Kasumi-1 (cell line): ENCODE measurements around the gene AHNAK.
"Not testable (repeated sequence)": the region's sequence is repeated elsewhere in the genome, so short reads cannot be mapped to it uniquely, and the experiment has no call there.

ENCODE experiments used
- DNase-seq, 2 experiments: peaks; one replicate each; lab custom pipeline; 2025; lab: John Stamatoyannopoulos, UW

AHNAK gene

GRCh38 chr11:62458212-62459002, 88.2 kb downstream of the AHNAK start:
- DNase-seq, result no peak

DNA sequence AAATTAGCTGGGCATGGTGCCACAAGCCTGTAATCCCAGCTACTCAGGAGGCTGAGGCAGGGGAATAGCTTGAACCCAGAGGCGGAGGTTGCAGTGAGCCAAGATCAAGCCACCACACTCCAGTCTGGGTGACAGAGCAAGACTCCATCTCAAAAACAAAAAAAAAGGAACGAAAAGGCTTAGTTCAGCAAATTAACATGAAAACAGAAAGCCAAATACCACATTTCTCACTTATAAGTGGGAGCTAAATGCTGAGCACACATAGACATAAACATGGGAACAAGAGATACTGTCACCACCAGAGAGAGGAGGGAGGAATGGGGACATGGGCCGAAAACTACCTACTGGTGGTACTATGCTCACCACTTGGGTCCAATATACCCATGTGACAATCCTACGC, 89.1 kb downstream of the AHNAK start:
- no peak for DNase-seq

- DNase-seq, result no peak
Measured at GRCh38 chr11:62456630-62457029, 90.0 kb downstream of the AHNAK start.

DNA sequence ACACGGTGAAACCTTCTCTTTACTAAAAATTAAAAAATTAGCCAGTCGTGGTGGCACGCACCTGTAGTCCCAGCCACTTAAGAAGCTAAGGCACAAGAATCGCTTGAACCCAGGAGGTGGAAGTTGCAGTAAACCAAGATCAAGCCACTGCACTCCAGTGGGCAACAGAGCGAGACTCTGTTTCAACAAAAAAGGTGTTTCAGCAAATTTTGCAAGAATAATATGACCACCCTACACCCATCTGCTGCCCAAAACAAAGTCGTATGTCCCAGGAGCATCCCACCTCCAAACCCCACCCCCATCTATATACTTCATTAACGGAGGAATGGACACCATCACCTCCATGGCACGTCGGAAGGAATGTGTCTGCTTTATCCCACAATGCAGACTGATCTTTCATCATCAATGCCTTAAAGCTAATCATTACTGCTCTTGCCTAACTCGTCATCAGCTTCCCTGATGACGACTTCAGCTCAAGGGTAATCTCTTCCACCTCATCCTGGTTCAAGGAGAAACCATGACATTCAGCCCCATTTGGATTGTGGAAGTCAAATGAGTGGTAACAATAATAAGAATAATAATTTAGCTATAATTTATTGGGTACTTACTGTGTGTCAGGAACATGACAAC, 93.7 kb downstream of the AHNAK start:
- DNase-seq, result no peak

DNA sequence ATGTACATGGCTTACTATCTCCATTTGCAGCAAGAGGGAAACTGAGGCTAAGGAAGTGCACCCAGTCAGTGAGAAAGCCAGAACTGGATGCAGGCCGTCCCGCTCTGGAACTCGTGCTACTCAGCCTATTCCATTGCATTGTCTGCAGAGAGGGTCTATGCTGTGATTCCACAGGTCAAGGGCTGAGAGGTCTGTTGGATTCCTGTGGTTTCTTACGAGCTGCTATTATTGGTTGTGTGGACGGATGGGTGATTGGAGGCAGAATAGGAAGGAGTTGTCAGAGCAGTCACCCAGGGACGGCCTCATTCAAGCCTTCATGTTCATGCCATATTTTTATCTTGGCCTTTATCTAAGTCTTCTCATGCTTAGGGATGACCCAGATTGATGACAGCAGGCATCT, 94.3 kb downstream of the AHNAK start:
- no peak for DNase-seq

DNA sequence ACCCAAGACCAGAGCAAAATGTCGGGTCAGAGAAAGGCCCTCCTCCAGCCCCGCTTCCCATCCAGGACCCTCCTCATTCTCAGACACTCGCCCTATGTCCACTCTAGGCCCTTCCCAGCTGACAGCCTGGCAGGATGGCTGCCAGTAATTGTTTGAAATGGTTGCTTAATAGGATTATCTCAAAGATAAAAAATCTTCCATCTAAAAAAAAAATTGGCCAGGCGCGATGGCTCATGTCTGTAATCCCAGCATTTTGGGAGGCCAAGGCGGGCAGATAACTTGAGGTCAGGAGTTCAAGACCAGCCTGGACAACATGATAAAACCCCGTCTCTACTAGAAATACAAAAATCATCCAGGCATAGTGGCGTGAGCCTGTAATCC, 95.4 kb downstream of the AHNAK start:
- no peak for DNase-seq

GRCh38 chr11:62450543-62451240, 95.9 kb downstream of the AHNAK start:
- DNase-seq, result no peak

GRCh38 chr11:62449912-62450311, 96.7 kb downstream of the AHNAK start:
- not testable (repeated sequence) for DNase-seq

DNA sequence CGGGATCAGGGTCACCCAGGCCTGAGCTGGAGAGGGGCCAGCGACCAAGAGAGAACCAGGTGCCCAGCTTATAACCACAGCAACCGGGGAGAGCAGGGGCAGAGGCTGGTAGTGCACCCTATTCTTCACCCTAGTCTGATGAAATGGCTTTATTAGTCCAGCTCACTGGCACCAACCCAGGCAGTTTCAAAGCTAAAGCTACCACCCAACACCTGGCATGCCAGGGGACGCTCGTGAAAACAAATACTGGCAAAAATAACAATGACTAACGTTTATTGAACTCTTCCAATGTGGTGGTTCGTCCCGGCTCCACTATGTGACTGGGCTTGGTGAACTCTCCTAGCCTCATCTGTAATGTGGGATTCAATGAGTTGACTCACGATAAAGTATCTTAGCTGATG, 97.2 kb downstream of the AHNAK start:
- no peak for DNase-seq

DNA sequence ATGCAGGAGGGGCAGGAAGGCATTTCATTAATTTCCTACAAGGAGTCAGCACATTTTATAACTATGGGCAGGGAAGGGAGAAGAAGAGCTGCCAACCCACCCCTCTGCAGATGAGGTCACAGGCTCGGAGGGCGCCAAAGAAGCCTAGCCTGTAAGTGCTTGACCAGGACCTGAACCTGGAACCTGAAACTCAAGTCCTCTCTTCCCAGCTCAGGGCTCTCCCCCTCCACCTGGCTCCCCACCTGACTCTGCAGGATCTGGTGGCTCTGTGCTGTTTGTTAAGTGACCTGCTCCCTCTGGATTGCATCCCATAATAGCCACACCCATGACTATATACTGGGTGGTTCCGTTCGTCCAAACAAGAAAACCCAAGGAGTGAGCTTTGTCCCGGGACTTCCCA, 100.5 kb downstream of the AHNAK start:
- no peak for DNase-seq

- DNase-seq, result no peak
Measured at GRCh38 chr11:62445314-62445740, 101.3 kb downstream of the AHNAK start.

- DNase-seq, result no peak
Measured at GRCh38 chr11:62444835-62445234, 101.8 kb downstream of the AHNAK start.

DNA sequence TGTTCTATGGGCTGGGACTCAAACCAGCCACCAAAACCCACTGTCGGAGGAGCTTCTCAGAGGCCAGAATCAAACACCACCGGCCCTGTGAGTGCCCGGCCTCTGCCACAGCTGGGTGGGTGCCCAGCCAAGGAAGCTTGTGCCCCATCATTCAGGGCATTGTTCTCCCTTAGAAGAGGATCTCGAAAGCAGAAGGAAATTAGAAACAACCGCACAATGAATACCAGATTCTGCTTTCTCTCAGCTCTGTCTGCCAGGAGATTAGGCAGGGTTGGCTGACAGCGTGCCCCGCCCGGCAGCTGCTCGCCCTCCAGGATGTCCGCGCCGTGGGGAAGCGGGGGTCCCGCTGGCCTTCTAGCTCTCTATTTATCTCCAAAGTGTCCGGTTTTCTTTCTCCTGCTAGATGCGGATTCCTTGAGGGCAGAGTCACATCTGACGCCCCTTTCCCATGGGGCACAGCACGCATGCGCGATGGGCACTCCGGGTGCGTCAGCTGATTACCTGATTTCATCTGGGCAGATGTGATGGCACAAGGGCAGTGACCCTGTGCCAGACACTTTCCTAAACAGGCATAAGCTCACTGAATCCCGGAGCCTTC, 102.3 kb downstream of the AHNAK start:
- DNase-seq, result peak; percentile 25 to 28

DNA sequence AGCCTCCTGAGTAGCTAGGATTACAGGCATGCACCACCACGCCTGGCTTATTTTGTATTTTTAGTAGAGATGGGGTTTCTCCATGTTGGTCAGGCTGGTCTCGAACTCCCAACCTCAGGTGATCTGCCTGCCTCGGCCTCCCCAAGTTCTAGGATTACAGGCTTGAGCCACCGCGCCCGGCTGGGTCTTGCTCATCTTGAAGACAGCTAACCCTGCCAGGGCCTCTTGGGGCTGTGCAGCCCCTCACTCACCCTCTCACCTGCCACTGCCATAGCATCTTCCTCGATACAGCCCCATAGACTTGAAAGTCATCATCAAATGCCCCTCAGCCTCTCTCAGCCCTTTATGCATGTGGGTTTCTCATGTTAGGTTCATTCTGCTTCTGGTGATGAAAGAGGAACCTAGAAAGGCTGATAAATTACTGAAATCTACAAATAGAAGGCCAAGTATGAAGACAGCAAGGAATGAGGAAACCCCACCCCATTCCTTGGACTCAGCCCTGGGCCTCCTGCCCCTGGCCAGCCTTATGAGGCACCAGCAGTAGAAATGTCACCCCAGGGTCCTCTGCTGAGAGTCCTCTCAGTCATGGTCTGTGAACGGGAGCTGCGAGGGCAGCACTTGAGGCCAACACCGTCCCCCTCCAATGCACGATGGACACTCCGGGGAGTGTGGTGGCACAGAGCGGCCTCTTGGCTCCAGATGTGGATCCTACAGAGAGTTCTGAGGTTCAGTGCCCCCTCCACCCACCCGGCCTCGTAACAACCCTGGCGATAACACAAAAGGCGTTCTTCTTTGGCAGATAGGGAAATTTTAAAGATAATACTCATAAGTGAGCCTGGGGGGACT, 103.0 kb downstream of the AHNAK start:
- no peak for DNase-seq

DNA sequence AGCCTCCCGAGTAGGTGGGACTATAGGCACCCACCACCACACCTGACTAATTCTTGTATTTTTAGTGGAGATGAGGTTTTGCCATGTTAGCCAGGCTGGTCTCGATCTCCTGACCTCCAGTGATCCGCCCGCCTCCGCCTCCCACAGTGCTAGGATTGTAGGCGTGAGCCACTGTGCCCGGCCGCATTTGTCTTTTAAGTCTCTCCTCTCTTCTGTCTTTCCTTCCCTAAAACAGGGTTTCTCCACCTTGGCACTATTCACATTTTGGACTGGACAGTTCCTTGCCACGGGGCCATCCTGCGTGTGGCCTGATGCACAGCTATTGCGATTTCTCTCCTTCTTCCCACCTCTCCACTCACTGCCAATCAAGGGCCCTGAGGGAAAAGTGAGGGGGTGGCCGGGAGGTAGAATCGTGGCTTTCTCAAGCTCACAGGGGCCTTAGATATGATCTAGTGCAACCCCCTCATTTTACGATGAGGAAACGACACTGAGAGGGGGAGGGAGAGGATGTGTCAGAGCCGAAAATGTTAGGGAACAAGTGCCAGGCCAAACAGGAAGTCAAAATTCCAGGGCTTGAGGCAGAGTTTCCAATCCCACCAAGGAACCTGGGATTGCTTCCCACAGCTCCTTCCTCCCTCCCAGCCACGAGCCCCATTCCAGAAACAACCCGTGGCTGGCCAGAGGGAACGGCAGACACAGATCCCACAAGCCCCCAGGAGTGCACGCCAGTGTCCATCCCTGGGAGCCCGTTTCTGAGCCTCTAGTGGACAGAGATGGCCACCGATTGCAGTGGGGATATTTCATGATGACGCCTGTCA, 106.6 kb downstream of the AHNAK start:
- no peak for DNase-seq

DNA sequence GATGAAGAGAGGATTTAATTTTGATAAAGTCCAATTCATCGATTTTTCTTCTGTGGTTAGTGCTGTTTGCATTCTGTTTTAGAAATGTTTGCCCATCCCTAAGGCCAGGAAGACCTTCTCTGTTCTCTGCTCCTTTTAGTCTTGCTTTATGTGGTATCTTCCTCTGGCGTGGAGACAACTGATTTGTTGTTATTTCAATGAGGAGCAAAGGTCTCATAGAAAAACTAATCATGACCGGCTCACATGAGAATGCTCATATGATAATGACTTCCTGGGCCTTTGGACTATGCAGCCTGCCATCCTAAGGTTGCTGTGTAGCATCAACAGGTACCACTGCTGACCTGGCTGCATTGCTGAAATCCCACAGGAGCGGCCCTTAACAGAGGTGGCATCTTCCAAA, 108.0 kb downstream of the AHNAK start:
- DNase-seq, result no peak

GRCh38 chr11:62437616-62438015, 109.0 kb downstream of the AHNAK start:
- DNase-seq, result no peak

DNA sequence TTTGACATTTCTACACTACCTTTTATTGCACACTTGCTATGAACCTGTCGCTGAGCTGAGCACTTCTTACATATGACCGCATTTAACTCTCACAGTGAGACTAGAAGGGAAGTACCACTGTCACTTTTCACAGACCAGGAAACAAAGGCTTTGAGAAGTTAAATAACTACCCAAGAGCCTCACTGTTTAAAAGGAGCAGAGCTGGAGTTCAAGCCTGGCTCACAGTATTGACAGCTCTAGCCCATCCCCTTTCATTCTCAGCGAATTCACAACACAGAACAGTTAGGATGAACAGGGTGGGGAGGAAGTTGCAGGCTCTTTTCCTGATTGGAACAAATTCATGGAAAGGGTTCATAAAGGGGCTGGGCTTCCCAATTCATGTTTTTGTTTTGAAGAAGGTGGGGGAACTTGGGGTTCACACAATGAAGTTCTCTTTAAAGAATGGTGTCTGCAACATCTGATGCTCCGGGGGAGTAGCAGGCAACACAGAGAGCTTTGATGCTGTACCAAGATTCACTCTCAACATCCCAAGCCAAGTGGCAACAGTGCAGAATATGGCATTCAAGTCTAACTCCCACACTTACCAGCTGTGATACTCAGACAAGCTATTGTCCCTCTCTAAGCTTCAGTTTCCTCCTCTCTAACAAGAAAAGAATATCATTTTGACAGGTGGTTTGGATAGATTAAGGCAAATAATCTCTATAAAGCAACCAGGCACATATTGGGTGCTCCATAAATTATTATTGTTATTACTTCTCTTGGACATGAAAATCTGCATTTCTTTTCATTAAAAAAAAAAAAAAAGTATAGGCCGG, 110.6 kb downstream of the AHNAK start:
- peak in 1 of 2 experiments; percentile 23 for DNase-seq

- no peak for DNase-seq
Measured at GRCh38 chr11:62433904-62434276, 112.7 kb downstream of the AHNAK start.
